CD4-positive, alpha-beta memory T cell (primary cell): Measurements from ENCODE around the gene PLG. TPM values are rescaled to one million over a fixed set of nuclear protein-coding genes. Genes with fewer than 3 reads are reported as not detected.
"Not testable (repeated sequence)": the region's sequence is repeated elsewhere in the genome, so short reads cannot be mapped to it uniquely, and the experiment has no call there.

Experiments
- CTCF ChIA-PET: fragments of 350-600 bp; sonication (Branson Sonifier 250); formaldehyde crosslinking; loops from one replicate; lab custom pipeline; 2021; ENCODE audit warnings: inconsistent platforms; ENCODE audit not compliant: partially characterized antibody; lab: Charles Lee
- POLR2A ChIA-PET: fragments of 350-600 bp; sonication (Branson Sonifier 250); formaldehyde crosslinking; loops from one replicate; lab custom pipeline; 2021; ENCODE audit not compliant: partially characterized antibody; lab: Charles Lee
- DNase-seq, 5 donors: peaks; one replicate each; pipeline versions ENCODE4 v3.0.0 to v3.0.0-alpha.2; 2020 to 2022; ENCODE audit warnings: mixed read lengths in 1 of 5
- H3K27ac ChIP-seq: one replicate; pipeline ENCODE4 v1.7.0; 2013; ENCODE audit warnings: low read depth, low read length
- H3K27me3 ChIP-seq: 2 replicates; pipeline ENCODE4 v1.7.0; 2013; ENCODE audit warnings: mild to moderate bottlenecking, low read length, moderate library complexity; ENCODE audit not compliant: insufficient read depth
- H3K36me3 ChIP-seq: 2 replicates; pipeline ENCODE4 v1.7.0; 2013; ENCODE audit warnings: mild to moderate bottlenecking, low read length, moderate library complexity; ENCODE audit not compliant: insufficient read depth
- H3K4me1 ChIP-seq: 2 replicates; pipeline ENCODE4 v1.7.0; 2013; ENCODE audit warnings: mild to moderate bottlenecking, low read length, moderate library complexity; ENCODE audit not compliant: insufficient read depth
- H3K4me3 ChIP-seq, 2 donors: one replicate each; pipeline ENCODE4 v1.7.0; 2013; ENCODE audit warnings: low read length in 2 of 2, mild to moderate bottlenecking in 1 of 2
- H3K9me3 ChIP-seq, 2 donors: one replicate each; pipeline ENCODE4 v1.7.0; 2013; ENCODE audit warnings: low read length in 2 of 2, control low read depth in 1 of 2; ENCODE audit not compliant: control insufficient read depth in 1 of 2
- H3K27ac Mint-ChIP-seq, 7 donors: one replicate each; pipeline ENCODE4 v1.8.0; 2020 to 2021; ENCODE audit warnings: mixed read lengths in 7 of 7, mild to moderate bottlenecking in 6 of 7, inconsistent platforms in 3 of 7, moderate library complexity in 3 of 7
- H3K27me3 Mint-ChIP-seq, 2 donors: one replicate each; pipeline ENCODE4 v1.8.0; 2020 to 2021; ENCODE audit warnings: mixed read lengths in 2 of 2
- H3K36me3 Mint-ChIP-seq, 2 donors: one replicate each; pipeline ENCODE4 v1.8.0; 2020 to 2021; ENCODE audit warnings: mixed read lengths in 2 of 2, inconsistent platforms in 1 of 2, mild to moderate bottlenecking in 1 of 2
- H3K4me1 Mint-ChIP-seq, 4 donors: one replicate each; pipeline ENCODE4 v1.8.0; 2020 to 2021; ENCODE audit warnings: mixed read lengths in 4 of 4, mild to moderate bottlenecking in 1 of 4
- H3K4me3 Mint-ChIP-seq, 8 donors: one replicate each; pipeline ENCODE4 v1.8.0; 2020 to 2021; ENCODE audit warnings: mixed read lengths in 8 of 8, mild to moderate bottlenecking in 7 of 8, moderate library complexity in 6 of 8, inconsistent platforms in 3 of 8
- H3K9me3 Mint-ChIP-seq, 8 donors: one replicate each; pipeline ENCODE4 v1.8.0; 2020 to 2021; ENCODE audit warnings: mixed read lengths in 8 of 8, mild to moderate bottlenecking in 5 of 8, inconsistent platforms in 3 of 8, moderate library complexity in 1 of 8
- intact Hi-C: fragments of 100-400 bp; cut with micrococcal nuclease; formaldehyde crosslinking; loops from one replicate; pipeline ENCODE4 v1.15.1; 2023
- polyA plus RNA-seq, 2 donors: library from polyadenylated mRNA; unstranded; fragments of 300-500 nt; fragmentation: Illumina TruSeq; gene quantifications; one replicate each; pipeline ENCODE4 v1.2.3, GENCODE V29; 2021
- total RNA-seq, 2 experiments: library from RNA; stranded (reverse); gene quantifications; one replicate each; pipeline ENCODE4 v1.2.3, GENCODE V29; 2021

Gene PLG
- under 1 TPM; 0.69 to 0.73 TPM for total RNA-seq
- polyA plus RNA-seq, result not detected

GRCh38 chr6:160701918-160702680 lies at the start of gene PLG:
PLG (plus strand) TSS chr6:160702244; CDS start chr6:160702305, 61 bp downstream.
- H3K36me3 Mint-ChIP-seq, H3K27ac ChIP-seq, H3K27ac Mint-ChIP-seq, H3K9me3 Mint-ChIP-seq, POLR2A ChIA-PET, H3K4me1 Mint-ChIP-seq, H3K27me3 ChIP-seq, H3K9me3 ChIP-seq, H3K4me3 ChIP-seq, CTCF ChIA-PET, H3K4me3 Mint-ChIP-seq, intact Hi-C loops, H3K4me1 ChIP-seq, DNase-seq, H3K36me3 ChIP-seq: not testable (repeated sequence)
- peaks cover 15 to 21% of the 10 kb centered on the region in 2 donors for H3K27me3 Mint-ChIP-seq

GRCh38 chr6:160659562-160659961 lies 42.5 kb upstream of the PLG start:
- H3K27ac Mint-ChIP-seq, result no peak overlapping the region
- CTCF ChIA-PET, result interaction anchor here (0.8 kb wide), 1 partner anchor 19 kb away, joined by 3 read pairs; no protein-coding TSS in a partner anchor
- intact Hi-C loops, result no loop called here

GRCh38 chr6:160661216-160661615 lies 40.8 kb upstream of the PLG start:
- no peaks in the 10 kb centered on the region for H3K36me3 ChIP-seq
- Mint-ChIP-seq H3K4me3 (no peak overlapping the region), H3K27me3 (peaks cover 10 to 15% of the 10 kb centered on the region in 2 donors), H3K4me1 (no peaks in the 10 kb centered on the region), H3K36me3 (no peaks in the 10 kb centered on the region), H3K27ac (no peak overlapping the region), H3K9me3 (peaks cover 0 to 14% (median 11%) of the 10 kb centered on the region in 8 donors)
- H3K9me3 ChIP-seq, result no peaks in the 10 kb centered on the region
- ChIA-PET CTCF (no interaction called here), POLR2A (no interaction called here)
- DNase-seq, result no peak
- H3K4me1 ChIP-seq, result no peaks in the 10 kb centered on the region
- no peak overlapping the region for H3K27ac ChIP-seq
- peaks cover 5% of the 10 kb centered on the region for H3K27me3 ChIP-seq
- no peak overlapping the region for H3K4me3 ChIP-seq
- intact Hi-C loops, result no loop called here

More at GRCh38 chr6:160659562-160659961, 42.5 kb upstream of the PLG start:
- peaks cover 10 to 14% of the 10 kb centered on the region in 2 donors for H3K27me3 Mint-ChIP-seq
- H3K9me3 Mint-ChIP-seq, result peaks cover 0 to 15% (median 11%) of the 10 kb centered on the region in 8 donors
- H3K4me3 ChIP-seq, result no peak overlapping the region
- no peaks in the 10 kb centered on the region for H3K36me3 Mint-ChIP-seq
- POLR2A ChIA-PET, result no interaction called here
- H3K27me3 ChIP-seq, result peaks cover 5% of the 10 kb centered on the region
- H3K4me3 Mint-ChIP-seq, result no peak overlapping the region
- no peak for DNase-seq
- no peak overlapping the region for H3K27ac ChIP-seq
- H3K9me3 ChIP-seq, result no peaks in the 10 kb centered on the region
- H3K4me1 Mint-ChIP-seq, result no peaks in the 10 kb centered on the region
- H3K36me3 ChIP-seq, result no peaks in the 10 kb centered on the region
- H3K4me1 ChIP-seq, result no peaks in the 10 kb centered on the region

- POLR2A ChIA-PET, result no interaction called here
- CTCF ChIA-PET, result no interaction called here
These were observed 39.6 kb upstream of the PLG start for GRCh38 chr6:160662429-160662828.

GRCh38 chr6:160662842-160663241 lies 39.2 kb upstream of the PLG start:
- no peaks in the 10 kb centered on the region for H3K4me1 ChIP-seq
- H3K27me3 Mint-ChIP-seq, result peaks cover 10 to 15% of the 10 kb centered on the region in 2 donors
- no peaks in the 10 kb centered on the region for H3K36me3 Mint-ChIP-seq
- intact Hi-C loops, result no loop called here
- no peak overlapping the region for H3K27ac ChIP-seq
- H3K36me3 ChIP-seq, result no peaks in the 10 kb centered on the region
- no peak overlapping the region for H3K4me3 Mint-ChIP-seq
- POLR2A ChIA-PET, result no interaction called here
- CTCF ChIA-PET, result no interaction called here
- no peak overlapping the region for H3K4me3 ChIP-seq
- no peak for DNase-seq
- H3K27me3 ChIP-seq, result peaks cover 5% of the 10 kb centered on the region
- H3K27ac Mint-ChIP-seq, result no peak overlapping the region
- no peaks in the 10 kb centered on the region for H3K9me3 ChIP-seq
- H3K9me3 Mint-ChIP-seq, result peaks cover 0 to 4% (median under 1%) of the 10 kb centered on the region in 8 donors
- peaks cover 0 to 3% (median 0%) of the 10 kb centered on the region in 4 donors for H3K4me1 Mint-ChIP-seq

More at GRCh38 chr6:160662429-160662828, 39.6 kb upstream of the PLG start:
- Histone ChIP-seq H3K4me3 (no peak overlapping the region), H3K9me3 (no peaks in the 10 kb centered on the region), H3K36me3 (no peaks in the 10 kb centered on the region), H3K4me1 (no peaks in the 10 kb centered on the region), H3K27me3 (peaks cover 5% of the 10 kb centered on the region), H3K27ac (no peak overlapping the region)
- H3K9me3 Mint-ChIP-seq, result peaks cover 0 to 7% (median 4%) of the 10 kb centered on the region in 8 donors
- no peak overlapping the region for H3K27ac Mint-ChIP-seq
- H3K27me3 Mint-ChIP-seq, result peaks cover 10 to 15% of the 10 kb centered on the region in 2 donors
- no peaks in the 10 kb centered on the region for H3K4me1 Mint-ChIP-seq
- H3K36me3 Mint-ChIP-seq, result no peaks in the 10 kb centered on the region
- H3K4me3 Mint-ChIP-seq, result no peak overlapping the region
- no peak for DNase-seq
- intact Hi-C loops, result no loop called here

GRCh38 chr6:160664198-160664597 lies 37.8 kb upstream of the PLG start, which contains the start of gene LPA:
LPA (minus strand) TSS chr6:160664275; CDS start chr6:160664214, 61 bp downstream.
- H3K27ac Mint-ChIP-seq, intact Hi-C loops, H3K27me3 ChIP-seq, H3K4me1 Mint-ChIP-seq, H3K27ac ChIP-seq, CTCF ChIA-PET, H3K36me3 ChIP-seq, H3K4me3 ChIP-seq, H3K4me1 ChIP-seq, DNase-seq, H3K9me3 Mint-ChIP-seq, POLR2A ChIA-PET, H3K9me3 ChIP-seq, H3K4me3 Mint-ChIP-seq, H3K36me3 Mint-ChIP-seq: not testable (repeated sequence)
- peaks cover 10 to 11% of the 10 kb centered on the region in 2 donors for H3K27me3 Mint-ChIP-seq

GRCh38 chr6:160667639-160668481 lies 34.2 kb upstream of the PLG start:
- Histone ChIP-seq H3K9me3 (no peaks in the 10 kb centered on the region), H3K27me3 (peaks cover 1% of the 10 kb centered on the region), H3K36me3 (no peaks in the 10 kb centered on the region), H3K4me1 (no peaks in the 10 kb centered on the region), H3K4me3 (no peak overlapping the region), H3K27ac (no peak overlapping the region)
- Mint-ChIP-seq H3K9me3 (peaks cover 0 to 8% (median under 1%) of the 10 kb centered on the region in 8 donors), H3K27me3 (peaks cover 7 to 8% of the 10 kb centered on the region in 2 donors), H3K4me1 (peaks cover 0 to 3% (median 0%) of the 10 kb centered on the region in 4 donors), H3K36me3 (no peaks in the 10 kb centered on the region), H3K4me3 (no peak overlapping the region), H3K27ac (no peak overlapping the region)
- peak in 4 of 5 donors; percentile 12 to 22 (median 14) for DNase-seq
- CTCF ChIA-PET, result interaction anchor here (0.8 kb wide), 1 partner anchor 148 kb away, joined by 3 read pairs; no protein-coding TSS in a partner anchor
- intact Hi-C loops, result no loop called here
- POLR2A ChIA-PET, result no interaction called here
